ENCODE results near the gene FEN1.

The FEN1 gene

GRCh38 chr11:61776561-61777075 lies 16.1 kb upstream of the FEN1 start:
- DNase-seq = peak; percentile 100

- DNase-seq = no peak
Observed at GRCh38 chr11:61777234-61778090, 15.2 kb upstream of the FEN1 start.

GRCh38 chr11:61778357-61778886 lies 14.3 kb upstream of the FEN1 start:
- DNase-seq = no peak

DNA sequence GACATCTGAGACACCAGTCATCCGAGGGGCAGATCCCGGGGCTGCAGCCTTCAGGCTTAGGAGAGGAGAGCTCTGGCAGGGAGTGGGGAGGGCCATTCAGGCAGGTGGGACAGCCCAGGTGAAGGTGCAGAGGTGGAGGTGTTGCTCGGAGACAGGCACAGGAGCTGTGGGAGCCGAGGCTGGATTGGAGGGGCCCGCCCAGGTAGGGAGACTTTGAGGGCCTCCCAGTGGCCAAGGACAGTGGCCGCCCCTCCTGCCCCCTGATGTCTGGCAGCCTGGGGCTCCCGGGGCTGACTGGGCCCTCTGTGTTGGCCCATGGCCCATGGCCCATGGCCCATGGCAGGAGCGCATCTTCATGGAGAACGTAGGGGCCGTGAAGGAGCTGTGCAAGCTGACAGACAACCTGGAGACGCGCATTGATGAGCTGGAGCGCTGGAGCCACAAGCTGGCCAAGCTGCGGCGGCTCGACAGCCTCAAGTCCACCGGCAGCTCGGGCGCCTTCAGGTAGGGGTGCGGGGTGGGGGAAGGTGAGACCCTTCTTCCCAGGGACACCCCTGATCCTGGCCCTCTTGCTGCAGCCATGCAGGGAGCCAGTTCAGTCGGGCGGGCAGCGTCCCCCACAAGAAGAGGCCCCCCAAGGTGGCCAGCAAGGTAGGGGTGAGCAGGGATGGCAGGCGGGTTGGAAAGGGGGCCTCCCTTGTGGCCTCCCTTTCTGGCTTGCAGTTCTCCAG lies 13.6 kb upstream of the FEN1 start:
- no peak for DNase-seq

- peak; percentile 43 for DNase-seq
Observed at GRCh38 chr11:61779666-61780525, 12.8 kb upstream of the FEN1 start.

- no peak for DNase-seq
Observed at GRCh38 chr11:61780581-61781162, 12.0 kb upstream of the FEN1 start.

GRCh38 chr11:61781585-61781984 lies 11.1 kb upstream of the FEN1 start:
- peak; percentile 43 for DNase-seq

- no peak for DNase-seq
Observed at GRCh38 chr11:61782299-61782698, 10.4 kb upstream of the FEN1 start.

DNA sequence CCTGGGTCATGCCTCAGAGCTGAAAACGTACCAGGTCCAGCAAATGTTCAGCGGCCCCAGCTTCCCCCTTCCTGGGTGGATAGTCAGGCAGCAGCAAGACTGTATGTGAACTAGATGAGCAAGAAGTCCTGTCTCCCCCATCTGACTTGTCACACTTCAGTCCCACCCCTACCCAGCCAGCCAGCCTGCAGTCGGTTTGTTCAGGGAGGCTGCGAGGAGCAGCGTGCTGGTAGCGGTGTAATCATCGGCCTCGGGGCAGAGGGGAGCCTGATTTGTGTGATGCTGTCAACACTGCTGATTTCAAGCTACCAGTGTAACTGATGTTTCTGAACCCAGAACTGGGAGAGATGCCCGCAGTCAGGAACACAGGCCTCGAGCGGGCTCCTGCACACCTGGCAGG lies 9.9 kb upstream of the FEN1 start:
- no peak for DNase-seq

- no peak for DNase-seq
Observed at GRCh38 chr11:61783717-61784505, 8.8 kb upstream of the FEN1 start.

GRCh38 chr11:61784506-61784805 lies 8.3 kb upstream of the FEN1 start:
- DNase-seq = no peak

- DNase-seq = no peak
Observed at GRCh38 chr11:61785837-61786402, 6.8 kb upstream of the FEN1 start.

GRCh38 chr11:61787928-61788491 lies 4.7 kb upstream of the FEN1 start:
- peak; percentile 95 for DNase-seq

GRCh38 chr11:61791737-61792309 lies 888 bp upstream of the FEN1 start:
- DNase-seq = peak; percentile 55

- DNase-seq = no peak
Observed at GRCh38 chr11:61793083-61793828, 545 bp downstream of the FEN1 start.

- no peak for DNase-seq
Observed at GRCh38 chr11:61793829-61794204, 1.1 kb downstream of the FEN1 start.

DNA sequence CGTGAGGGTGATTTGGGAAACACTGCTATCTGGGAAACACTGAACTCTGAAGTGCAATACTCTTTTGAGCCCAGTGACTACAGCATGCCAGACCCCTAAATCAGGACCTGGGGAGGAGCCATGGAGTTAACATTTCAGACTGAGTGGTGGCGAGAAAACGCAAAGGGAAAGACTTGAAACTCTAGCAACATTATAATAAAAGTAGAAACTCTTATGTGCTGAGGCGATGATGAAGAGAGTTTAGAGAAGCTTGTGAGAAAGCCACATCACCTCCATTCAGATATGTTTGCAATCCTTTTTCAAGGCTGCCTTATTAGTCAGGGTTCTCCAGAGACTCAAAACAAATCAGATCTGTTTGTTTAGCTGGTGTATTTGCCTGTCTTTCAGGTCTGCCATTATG lies 1.9 kb downstream of the FEN1 start:
- DNase-seq = no peak

DNA sequence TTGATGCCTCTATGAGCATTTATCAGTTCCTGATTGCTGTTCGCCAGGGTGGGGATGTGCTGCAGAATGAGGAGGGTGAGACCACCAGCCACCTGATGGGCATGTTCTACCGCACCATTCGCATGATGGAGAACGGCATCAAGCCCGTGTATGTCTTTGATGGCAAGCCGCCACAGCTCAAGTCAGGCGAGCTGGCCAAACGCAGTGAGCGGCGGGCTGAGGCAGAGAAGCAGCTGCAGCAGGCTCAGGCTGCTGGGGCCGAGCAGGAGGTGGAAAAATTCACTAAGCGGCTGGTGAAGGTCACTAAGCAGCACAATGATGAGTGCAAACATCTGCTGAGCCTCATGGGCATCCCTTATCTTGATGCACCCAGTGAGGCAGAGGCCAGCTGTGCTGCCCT lies 2.7 kb downstream of the FEN1 start:
- DNase-seq = no peak

GRCh38 chr11:61795876-61796526 lies 3.3 kb downstream of the FEN1 start:
- no peak for DNase-seq
